Measurements from ENCODE around the gene RTP5.

DNA sequence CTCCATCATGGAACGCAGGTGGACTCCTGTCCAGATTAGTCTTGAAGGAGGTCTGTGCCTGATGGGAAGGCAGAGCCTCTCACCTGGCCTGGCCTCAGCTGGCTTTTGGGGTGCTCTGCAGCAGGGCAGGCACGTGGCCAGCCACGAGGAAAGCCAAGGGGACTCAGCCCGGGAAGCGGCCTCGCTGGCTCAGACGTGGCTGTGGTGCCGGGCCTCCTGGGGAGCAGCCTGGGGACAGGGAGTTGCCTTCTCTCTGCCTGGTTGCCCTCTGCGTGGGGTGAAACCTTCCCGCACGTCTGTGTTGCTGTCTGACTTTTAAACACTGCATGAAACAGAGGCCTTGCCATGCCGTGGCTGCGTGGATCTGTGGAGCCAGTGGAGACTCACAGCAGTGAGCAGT, 45.0 kb downstream of the RTP5 start:
- TF ChIP-seq POLR2AphosphoS5 (IDR thresholded peaks at IDR 0.05; ENCODE audit: low read depth, low read length) = no peak
- TF ChIP-seq, protein P1, sequence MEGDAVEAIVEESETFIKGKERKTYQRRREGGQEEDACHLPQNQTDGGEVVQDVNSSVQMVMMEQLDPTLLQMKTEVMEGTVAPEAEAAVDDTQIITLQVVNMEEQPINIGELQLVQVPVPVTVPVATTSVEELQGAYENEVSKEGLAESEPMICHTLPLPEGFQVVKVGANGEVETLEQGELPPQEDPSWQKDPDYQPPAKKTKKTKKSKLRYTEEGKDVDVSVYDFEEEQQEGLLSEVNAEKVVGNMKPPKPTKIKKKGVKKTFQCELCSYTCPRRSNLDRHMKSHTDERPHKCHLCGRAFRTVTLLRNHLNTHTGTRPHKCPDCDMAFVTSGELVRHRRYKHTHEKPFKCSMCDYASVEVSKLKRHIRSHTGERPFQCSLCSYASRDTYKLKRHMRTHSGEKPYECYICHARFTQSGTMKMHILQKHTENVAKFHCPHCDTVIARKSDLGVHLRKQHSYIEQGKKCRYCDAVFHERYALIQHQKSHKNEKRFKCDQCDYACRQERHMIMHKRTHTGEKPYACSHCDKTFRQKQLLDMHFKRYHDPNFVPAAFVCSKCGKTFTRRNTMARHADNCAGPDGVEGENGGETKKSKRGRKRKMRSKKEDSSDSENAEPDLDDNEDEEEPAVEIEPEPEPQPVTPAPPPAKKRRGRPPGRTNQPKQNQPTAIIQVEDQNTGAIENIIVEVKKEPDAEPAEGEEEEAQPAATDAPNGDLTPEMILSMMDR (IDR thresholded peaks at IDR 0.05) = no peak
- TF ChIP-seq EP300 (IDR thresholded peaks at IDR 0.05; ENCODE audit: borderline replicate concordance in 1 of 2, low read depth in 1 of 2, low read length in 1 of 2) = no peak
- TF ChIP-seq ELF1 (IDR thresholded peaks at IDR 0.05) = no peak
- TF ChIP-seq GABPA (IDR thresholded peaks at IDR 0.05; ENCODE audit: low read depth) = no peak
- TF ChIP-seq GATA2 (CRISPR knock-in tag; IDR thresholded peaks at IDR 0.05) = no peak
- TF ChIP-seq, protein P2, sequence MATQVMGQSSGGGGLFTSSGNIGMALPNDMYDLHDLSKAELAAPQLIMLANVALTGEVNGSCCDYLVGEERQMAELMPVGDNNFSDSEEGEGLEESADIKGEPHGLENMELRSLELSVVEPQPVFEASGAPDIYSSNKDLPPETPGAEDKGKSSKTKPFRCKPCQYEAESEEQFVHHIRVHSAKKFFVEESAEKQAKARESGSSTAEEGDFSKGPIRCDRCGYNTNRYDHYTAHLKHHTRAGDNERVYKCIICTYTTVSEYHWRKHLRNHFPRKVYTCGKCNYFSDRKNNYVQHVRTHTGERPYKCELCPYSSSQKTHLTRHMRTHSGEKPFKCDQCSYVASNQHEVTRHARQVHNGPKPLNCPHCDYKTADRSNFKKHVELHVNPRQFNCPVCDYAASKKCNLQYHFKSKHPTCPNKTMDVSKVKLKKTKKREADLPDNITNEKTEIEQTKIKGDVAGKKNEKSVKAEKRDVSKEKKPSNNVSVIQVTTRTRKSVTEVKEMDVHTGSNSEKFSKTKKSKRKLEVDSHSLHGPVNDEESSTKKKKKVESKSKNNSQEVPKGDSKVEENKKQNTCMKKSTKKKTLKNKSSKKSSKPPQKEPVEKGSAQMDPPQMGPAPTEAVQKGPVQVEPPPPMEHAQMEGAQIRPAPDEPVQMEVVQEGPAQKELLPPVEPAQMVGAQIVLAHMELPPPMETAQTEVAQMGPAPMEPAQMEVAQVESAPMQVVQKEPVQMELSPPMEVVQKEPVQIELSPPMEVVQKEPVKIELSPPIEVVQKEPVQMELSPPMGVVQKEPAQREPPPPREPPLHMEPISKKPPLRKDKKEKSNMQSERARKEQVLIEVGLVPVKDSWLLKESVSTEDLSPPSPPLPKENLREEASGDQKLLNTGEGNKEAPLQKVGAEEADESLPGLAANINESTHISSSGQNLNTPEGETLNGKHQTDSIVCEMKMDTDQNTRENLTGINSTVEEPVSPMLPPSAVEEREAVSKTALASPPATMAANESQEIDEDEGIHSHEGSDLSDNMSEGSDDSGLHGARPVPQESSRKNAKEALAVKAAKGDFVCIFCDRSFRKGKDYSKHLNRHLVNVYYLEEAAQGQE (IDR thresholded peaks at IDR 0.05; ENCODE audit: low read depth, low read length) = no peak
- TF ChIP-seq FOXM1 (IDR thresholded peaks at IDR 0.05; ENCODE audit: low read depth) = no peak
- no peak for TF ChIP-seq RCOR1 (IDR thresholded peaks at IDR 0.05; ENCODE audit: low read length)
- TF ChIP-seq, protein P3, sequence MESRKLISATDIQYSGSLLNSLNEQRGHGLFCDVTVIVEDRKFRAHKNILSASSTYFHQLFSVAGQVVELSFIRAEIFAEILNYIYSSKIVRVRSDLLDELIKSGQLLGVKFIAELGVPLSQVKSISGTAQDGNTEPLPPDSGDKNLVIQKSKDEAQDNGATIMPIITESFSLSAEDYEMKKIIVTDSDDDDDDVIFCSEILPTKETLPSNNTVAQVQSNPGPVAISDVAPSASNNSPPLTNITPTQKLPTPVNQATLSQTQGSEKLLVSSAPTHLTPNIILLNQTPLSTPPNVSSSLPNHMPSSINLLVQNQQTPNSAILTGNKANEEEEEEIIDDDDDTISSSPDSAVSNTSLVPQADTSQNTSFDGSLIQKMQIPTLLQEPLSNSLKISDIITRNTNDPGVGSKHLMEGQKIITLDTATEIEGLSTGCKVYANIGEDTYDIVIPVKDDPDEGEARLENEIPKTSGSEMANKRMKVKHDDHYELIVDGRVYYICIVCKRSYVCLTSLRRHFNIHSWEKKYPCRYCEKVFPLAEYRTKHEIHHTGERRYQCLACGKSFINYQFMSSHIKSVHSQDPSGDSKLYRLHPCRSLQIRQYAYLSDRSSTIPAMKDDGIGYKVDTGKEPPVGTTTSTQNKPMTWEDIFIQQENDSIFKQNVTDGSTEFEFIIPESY (IDR thresholded peaks at IDR 0.05; ENCODE audit: borderline replicate concordance, low read depth) = no peak
- TF ChIP-seq JUND (IDR thresholded peaks at IDR 0.05) = no peak
